T-helper 2 cell treated with Interferon-gamma antibody and Interleukin-4, amounts not matched to agents 100 ng/mL and 5 ng/mL, for 36 hours (primary cell): ENCODE results near the gene MINDY4B. TPM values are rescaled to one million over a fixed set of nuclear protein-coding genes. Genes with fewer than 3 reads are reported as not detected.
"Not testable (repeated sequence)": the region's sequence is repeated elsewhere in the genome, so short reads cannot be mapped to it uniquely, and the experiment has no call there.

Experiments used
- intact Hi-C: fragments of 100-400 bp; cut with micrococcal nuclease; formaldehyde crosslinking; loops from one replicate; pipeline ENCODE4 v1.15.1; 2023
- total RNA-seq: library from RNA; stranded (reverse); gene quantifications from 2 replicates; pipeline ENCODE4 v1.2.3, GENCODE V29; 2022

The MINDY4B gene
- total RNA-seq, 1 donor from 2014 or later, result not detected

GRCh38 chr3:150899141-150899540, 6.1 kb downstream of the MINDY4B start:
- intact Hi-C loops, result no loop called here

GRCh38 chr3:150898046-150898754, 7.0 kb downstream of the MINDY4B start:
- intact Hi-C loops, result no loop called here

DNA sequence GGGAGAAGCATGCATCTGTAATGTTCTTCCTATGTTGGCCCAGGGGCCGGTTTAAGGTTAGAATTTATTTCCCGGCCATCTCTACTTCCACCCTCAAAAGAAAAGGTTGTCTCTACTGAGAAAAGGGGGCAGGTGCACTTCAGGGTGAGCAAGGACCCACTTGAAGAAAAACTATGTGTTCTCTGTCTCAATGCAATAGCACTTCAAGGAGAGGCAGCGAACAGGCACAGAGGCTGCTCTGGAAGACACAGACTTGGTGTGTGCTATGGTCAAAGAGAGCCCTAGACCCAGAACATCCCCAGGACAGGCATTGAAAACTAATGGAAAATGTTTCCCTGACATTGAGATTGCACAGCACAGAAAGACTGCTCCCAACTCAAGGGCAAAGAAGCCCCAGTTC, 7.6 kb downstream of the MINDY4B start:
- intact Hi-C loops, result no loop called here

DNA sequence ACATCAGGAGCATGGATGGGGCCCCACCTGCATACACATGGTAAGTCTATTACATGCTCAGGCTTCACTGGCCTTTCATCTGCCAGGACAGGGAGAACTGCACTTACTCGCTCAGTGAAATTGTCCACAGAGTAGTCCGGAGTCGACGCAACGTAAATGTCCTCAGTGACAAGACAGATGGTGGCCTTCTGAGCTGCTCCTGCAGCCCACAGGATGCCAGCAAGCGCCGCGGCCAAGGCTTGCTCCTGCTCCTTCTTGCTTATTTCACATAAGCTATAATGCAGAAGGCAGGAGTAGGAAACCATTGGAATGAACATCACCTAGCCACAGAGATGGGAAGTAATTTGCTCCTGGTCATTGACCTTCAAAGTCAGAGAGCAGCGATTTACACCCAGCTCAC, 14.4 kb downstream of the MINDY4B start:
- intact Hi-C loops, result no loop called here

DNA sequence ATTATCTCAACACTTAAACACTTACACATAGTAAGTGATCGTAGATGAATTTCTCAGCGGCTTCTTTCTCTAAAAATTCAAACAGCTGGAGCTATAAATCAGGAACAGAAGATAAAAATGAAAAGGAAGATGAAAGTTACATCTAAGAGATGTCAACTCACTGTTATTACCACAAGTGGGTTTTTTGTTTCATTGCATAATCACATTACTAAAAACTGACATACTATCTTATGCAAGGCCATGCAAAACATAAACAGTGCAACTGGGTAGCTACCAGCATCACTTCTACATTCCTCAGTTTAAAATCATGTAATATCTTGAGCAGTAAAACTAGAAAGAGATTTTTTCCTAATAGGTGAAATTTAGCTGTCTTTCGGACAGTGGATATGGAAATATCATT, 14.9 kb downstream of the MINDY4B start:
- intact Hi-C loops, result no loop called here

DNA sequence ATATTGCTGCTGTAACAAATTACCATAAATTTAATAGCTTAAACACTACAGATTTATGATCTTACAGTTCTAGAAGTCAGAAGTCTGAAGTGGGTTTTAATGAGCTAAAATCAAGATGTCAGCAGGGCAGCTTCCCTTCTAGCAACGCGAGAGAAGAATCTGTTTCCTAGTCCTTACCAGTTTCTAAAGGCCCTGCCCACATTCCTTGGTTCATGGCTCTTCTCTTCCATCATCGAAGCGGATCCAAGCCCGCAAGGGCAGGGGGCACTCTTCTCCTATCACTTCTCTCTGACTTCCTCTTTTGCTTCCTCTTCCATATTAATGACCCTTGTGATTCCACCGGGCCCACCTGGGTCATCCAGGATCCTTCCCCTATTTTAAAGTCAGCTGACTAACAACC, 16.1 kb downstream of the MINDY4B start:
- intact Hi-C loops, result no loop called here

- intact Hi-C loops, result no loop called here
Measured at GRCh38 chr3:150887031-150887430, 18.2 kb downstream of the MINDY4B start.

DNA sequence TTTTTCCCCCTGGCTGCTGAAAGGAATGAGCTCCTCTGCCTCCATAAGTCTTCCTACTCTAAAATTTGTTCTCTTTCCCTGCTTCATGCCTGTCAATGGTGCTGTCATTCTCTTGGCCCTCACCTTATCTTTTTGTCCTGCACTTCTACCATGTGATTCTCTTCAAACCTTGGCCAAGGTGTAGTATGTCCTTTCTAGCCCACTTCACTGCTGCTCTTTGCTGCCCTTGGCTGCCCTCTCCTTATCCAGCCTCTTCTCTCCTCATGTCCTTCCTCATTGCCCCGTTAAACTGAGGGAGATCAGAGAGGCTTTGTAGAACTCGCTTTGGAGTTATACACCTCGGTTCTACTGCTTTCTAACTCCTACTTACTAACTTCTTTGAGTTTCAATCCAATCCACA, 19.7 kb downstream of the MINDY4B start:
- intact Hi-C loops, result no loop called here

DNA sequence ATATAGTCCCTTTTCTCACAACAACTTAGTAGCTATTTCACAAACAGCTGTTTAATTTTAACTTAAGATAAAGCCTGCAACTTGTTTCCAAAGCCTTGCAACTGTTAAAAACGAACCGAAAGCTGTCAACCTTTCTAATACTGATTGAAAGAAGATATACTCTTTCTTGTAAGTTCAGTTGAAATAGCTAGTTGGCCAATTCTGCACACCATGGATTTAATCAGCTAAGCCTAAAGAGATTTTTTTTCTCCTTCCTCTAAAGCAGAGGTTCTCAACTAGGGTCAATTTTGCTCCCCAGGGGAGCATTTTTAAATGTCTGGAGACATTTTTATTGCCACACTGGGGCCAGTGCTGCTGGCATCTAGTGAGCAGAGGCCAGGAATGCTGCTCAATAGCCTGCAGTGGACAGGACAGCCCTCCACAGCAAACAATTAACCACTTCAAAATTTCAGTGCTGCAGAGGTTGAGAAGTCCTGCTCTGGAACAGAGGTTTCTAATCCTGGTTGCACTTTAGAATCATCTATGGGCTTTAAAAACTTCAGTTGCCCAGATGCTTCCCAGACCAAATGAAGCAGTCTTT, 26.2 kb downstream of the MINDY4B start:
- intact Hi-C loops, result no loop called here

DNA sequence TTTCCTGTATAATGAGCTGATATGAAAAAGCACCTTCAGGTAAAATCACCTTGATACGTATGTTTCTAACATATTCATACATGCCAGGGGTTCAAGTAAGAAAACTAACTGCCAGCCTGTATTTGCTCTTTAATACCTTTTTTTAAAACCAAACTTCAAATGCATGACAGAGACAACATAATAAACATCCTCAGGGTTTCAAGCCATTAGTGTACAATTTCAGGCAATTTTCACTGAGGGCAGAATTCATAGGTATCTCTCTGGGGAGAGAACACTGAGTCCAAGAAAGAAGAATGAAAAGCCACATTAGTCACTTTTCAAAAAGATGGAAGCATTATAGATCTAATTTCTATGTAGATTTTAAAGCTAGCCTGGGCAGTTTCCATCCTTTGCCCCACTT, 26.9 kb downstream of the MINDY4B start:
- intact Hi-C loops, result no loop called here

DNA sequence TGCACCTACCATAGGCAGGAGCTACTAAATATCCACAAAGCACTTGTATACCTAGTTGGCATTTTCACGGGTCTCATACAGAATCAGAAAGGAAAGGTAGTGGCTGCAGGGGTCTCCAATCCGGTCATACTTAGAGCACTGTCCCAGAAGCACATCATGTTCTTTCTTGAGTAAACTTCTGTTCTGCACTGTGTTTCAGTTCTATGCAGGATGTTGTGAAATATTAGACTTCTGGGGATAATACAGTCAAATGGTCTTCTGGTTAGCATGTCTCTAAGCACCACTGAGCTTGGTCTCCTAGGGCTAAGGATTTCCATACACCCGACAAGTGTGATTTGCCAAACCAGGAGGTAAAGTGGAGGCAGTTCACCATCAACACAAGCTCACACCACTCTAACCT, 27.9 kb downstream of the MINDY4B start:
- intact Hi-C loops, result no loop called here

- intact Hi-C loops, result no loop called here
Measured at GRCh38 chr3:150876611-150877265, 28.5 kb downstream of the MINDY4B start.

GRCh38 chr3:150875548-150875947, 29.7 kb downstream of the MINDY4B start:
- intact Hi-C loops, result no loop called here

GRCh38 chr3:150874666-150875219, 30.5 kb downstream of the MINDY4B start:
- intact Hi-C loops, result no loop called here

DNA sequence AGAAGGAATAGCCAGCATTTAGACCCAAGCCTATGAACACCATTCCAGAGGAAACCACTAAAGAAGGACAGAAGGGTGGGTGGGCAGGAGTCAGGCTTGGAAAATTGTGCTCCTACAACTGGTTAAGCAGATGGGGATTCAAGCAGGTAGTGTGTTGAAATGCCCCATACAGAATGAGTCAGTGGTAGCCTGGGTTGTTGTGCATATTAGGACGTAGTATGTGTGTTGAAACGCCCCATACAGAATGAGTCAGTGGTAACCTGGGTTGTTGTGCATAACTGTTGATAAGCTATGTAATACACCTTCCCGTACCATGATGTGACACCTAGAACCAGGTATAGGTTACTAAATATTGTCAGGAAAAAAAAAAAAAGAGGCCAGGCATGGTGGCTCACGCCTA, 34.0 kb downstream of the MINDY4B start:
- intact Hi-C loops, result no loop called here

DNA sequence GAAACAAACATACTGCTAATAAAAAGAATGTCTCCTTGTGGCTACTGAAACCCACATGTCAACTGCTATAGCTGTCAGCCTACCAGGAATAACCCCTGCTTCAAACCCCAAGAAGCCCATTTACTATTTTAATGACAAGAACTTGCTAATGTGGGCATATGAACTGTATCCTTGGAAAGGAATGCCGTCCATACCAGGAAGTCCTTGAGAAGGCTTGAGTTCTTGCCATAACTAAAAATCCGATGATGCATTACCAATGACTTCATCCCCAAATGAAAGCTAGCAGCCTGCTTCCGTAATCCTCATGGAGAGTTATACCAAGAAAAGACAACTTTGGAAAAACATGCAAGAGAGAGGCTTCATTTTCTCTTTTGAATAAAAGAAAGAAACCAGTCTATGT, 34.8 kb downstream of the MINDY4B start:
- intact Hi-C loops, result no loop called here

GRCh38 chr3:150868282-150868681, 37.0 kb downstream of the MINDY4B start:
- intact Hi-C loops, result loop anchor here (5.0 kb wide), 1 partner anchor 321 kb away; the partner anchor contains the start of genes EIF2A and SERP1

GRCh38 chr3:150867434-150867833, 37.8 kb downstream of the MINDY4B start:
- intact Hi-C loops, result loop anchor here (5.0 kb wide), 1 partner anchor 320 kb away; the partner anchor contains the start of genes EIF2A and SERP1

DNA sequence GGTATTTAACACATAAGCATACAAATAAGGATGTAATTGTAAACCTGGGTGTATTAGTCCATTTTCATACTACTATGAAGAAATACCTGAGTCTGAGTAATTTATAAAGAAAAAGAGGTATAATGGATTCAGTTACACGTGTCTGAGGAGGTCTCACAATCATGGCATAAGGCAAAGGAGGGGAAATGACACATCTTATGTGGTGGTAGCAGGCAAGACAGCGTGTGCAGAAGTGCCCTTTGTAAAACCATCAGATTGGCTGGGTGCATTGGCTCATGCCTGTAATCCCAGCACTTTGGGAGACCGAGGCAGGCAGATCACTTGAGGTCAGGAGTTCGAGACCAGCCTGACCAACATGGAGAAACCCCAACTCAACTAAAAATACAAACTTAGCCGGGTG, 41.3 kb downstream of the MINDY4B start:
- intact Hi-C loops, result not testable (repeated sequence)

GRCh38 chr3:150861851-150862250, 43.4 kb downstream of the MINDY4B start:
- intact Hi-C loops, result no loop called here

- intact Hi-C loops, result not testable (repeated sequence)
Measured at GRCh38 chr3:150857936-150858335, 47.3 kb downstream of the MINDY4B start.

DNA sequence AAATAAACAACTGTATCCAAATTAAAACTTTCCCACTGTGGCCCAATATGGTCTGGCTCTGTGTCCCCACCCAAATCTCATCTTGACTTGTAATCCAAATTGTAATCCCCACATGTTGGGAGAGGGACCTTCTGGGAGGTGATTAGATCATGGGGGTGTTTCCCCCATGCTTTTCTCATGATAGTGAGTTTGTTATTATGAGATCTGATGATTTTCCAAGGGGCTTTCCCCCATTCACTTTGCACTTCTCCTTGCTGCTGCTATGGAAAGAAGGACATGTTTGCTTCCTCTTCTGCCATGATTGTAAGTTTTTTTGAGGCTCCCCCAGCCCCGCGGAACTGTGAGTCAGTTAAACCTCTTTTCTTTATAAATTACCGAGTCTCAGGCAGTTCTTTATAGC, 55.0 kb downstream of the MINDY4B start:
- intact Hi-C loops, result no loop called here
